ENCODE measurements around the gene GSS.
"Not testable (repeated sequence)": the region's sequence is repeated elsewhere in the genome, so short reads cannot be mapped to it uniquely, and the experiment has no call there.

GSS gene

GRCh38 chr20:34916774-34917354, 38.7 kb downstream of the GSS start:
- H3K27me3 ChIP-seq (ENCODE audit: low read depth, low read length) = no peaks in the 10 kb centered on the region
- peaks cover 24 to 27% of the 10 kb centered on the region in 2 donors for H3K36me3 ChIP-seq (ENCODE audit: control insufficient read depth in 1 of 2, insufficient read depth in 2 of 2, low read length in 2 of 2)
- H3K4me3 ChIP-seq (ENCODE audit: low read depth in 1 of 2, low read length in 2 of 2) = no peak overlapping the region
- no peaks in the 10 kb centered on the region for H3K9me3 ChIP-seq (ENCODE audit: control insufficient read depth in 1 of 2, low read length in 2 of 2)
- H3K27ac ChIP-seq (ENCODE audit: low read length) = peak overlapping the region; percentile 63
- H3K4me1 ChIP-seq (ENCODE audit: control insufficient read depth in 1 of 2, insufficient read depth in 2 of 2, low read length in 2 of 2) = no peaks in the 10 kb centered on the region

- Histone ChIP-seq H3K9me3 (ENCODE audit: control insufficient read depth in 1 of 2, low read length in 2 of 2) (no peaks in the 10 kb centered on the region), H3K4me3 (ENCODE audit: low read depth in 1 of 2, low read length in 2 of 2) (no peak overlapping the region), H3K4me1 (ENCODE audit: control insufficient read depth in 1 of 2, insufficient read depth in 2 of 2, low read length in 2 of 2) (no peaks in the 10 kb centered on the region), H3K27ac (ENCODE audit: low read length) (peak overlapping the region; percentile 5), H3K36me3 (ENCODE audit: control insufficient read depth in 1 of 2, insufficient read depth in 2 of 2, low read length in 2 of 2) (peaks cover 18 to 19% of the 10 kb centered on the region in 2 donors), H3K27me3 (ENCODE audit: low read depth, low read length) (no peaks in the 10 kb centered on the region)
Observed at GRCh38 chr20:34915749-34916455, 39.7 kb downstream of the GSS start.

- peaks cover 11 to 16% of the 10 kb centered on the region in 2 donors for H3K36me3 ChIP-seq (ENCODE audit: control insufficient read depth in 1 of 2, insufficient read depth in 2 of 2, low read length in 2 of 2)
- H3K4me3 ChIP-seq (ENCODE audit: low read depth in 1 of 2, low read length in 2 of 2) = no peak overlapping the region
- no peaks in the 10 kb centered on the region for H3K9me3 ChIP-seq (ENCODE audit: control insufficient read depth in 1 of 2, low read length in 2 of 2)
- H3K27ac ChIP-seq (ENCODE audit: low read length) = peak overlapping the region; percentile 12
- H3K4me1 ChIP-seq (ENCODE audit: control insufficient read depth in 1 of 2, insufficient read depth in 2 of 2, low read length in 2 of 2) = no peaks in the 10 kb centered on the region
- no peaks in the 10 kb centered on the region for H3K27me3 ChIP-seq (ENCODE audit: low read depth, low read length)
Observed at GRCh38 chr20:34915131-34915530, 40.5 kb downstream of the GSS start.

DNA sequence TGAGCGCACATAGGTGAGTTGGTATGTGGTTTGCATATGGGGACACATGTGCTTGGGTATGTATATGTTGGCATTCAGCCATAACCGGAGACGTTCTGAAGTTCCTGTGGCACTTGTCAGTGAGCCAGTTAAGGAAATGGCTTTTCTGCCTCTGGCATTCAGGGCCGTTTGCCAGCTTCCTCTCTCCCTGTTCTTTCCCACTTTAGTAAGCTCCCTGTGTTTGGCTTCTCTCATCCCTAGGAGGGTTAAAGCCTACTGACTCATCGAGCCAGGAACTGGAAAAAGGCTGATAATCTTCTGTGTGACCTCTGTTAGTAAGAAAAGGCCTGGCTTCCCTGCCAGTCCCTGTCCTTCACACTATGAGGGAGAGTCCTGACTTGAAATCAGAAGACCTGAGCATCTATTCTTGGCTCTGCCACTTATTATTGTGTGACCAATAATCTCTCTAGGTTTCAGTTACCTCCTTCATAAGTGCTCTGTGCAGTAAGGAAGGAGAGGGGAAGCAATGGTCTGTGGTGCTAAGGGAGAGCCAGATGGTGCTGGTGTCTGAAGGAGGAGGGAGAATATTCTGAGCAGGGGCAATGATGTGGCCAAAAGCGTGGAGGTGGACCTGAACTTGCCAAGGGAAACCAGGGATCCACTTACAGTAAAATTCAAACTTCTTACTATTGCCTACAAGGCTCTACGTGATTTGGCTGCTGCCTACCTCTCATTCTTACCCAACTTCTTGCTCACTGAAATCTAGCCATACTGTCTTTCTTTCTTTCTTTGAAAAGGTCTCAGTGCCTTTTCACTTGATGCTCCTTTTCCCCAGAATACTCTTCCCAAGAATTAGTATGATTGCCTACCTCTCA, 47.8 kb downstream of the GSS start:
- no peaks in the 10 kb centered on the region for H3K27me3 ChIP-seq (ENCODE audit: low read depth, low read length)
- no peak overlapping the region for H3K4me3 ChIP-seq (ENCODE audit: low read depth in 1 of 2, low read length in 2 of 2)
- no peaks in the 10 kb centered on the region for H3K36me3 ChIP-seq (ENCODE audit: control insufficient read depth in 1 of 2, insufficient read depth in 2 of 2, low read length in 2 of 2)
- peak overlapping the region; percentile 89 for H3K27ac ChIP-seq (ENCODE audit: low read length)
- H3K9me3 ChIP-seq (ENCODE audit: control insufficient read depth in 1 of 2, low read length in 2 of 2) = no peaks in the 10 kb centered on the region
- H3K4me1 ChIP-seq (ENCODE audit: control insufficient read depth in 1 of 2, insufficient read depth in 2 of 2, low read length in 2 of 2) = peaks cover 13 to 15% of the 10 kb centered on the region in 2 donors

DNA sequence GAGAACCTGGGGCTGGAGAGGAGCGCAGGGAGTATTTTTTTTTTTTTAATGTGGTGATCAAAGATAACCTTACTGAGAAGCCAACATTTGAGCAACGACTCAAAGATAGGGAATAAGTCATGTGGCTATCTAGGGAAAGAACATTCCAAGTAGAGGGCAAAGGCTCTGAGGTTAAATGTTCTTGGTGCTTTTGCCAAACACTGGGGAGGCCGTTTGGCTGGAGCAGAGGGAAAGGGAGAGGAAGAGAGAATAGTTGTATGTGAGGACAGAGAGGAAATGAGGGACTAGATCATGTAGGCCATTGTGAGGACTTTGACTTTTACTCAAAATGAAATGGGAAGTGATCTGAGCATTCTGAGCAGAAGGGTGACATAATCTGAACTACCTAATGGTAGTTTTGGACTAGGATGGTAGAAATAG, 51.4 kb downstream of the GSS start:
- H3K27ac ChIP-seq (ENCODE audit: low read length) = no peak overlapping the region
- peaks cover 13 to 15% of the 10 kb centered on the region in 2 donors for H3K4me1 ChIP-seq (ENCODE audit: control insufficient read depth in 1 of 2, insufficient read depth in 2 of 2, low read length in 2 of 2)
- no peak overlapping the region for H3K4me3 ChIP-seq (ENCODE audit: low read depth in 1 of 2, low read length in 2 of 2)
- H3K27me3 ChIP-seq (ENCODE audit: low read depth, low read length) = no peaks in the 10 kb centered on the region
- no peaks in the 10 kb centered on the region for H3K9me3 ChIP-seq (ENCODE audit: control insufficient read depth in 1 of 2, low read length in 2 of 2)
- peaks cover 0 to 5% of the 10 kb centered on the region in 2 donors for H3K36me3 ChIP-seq (ENCODE audit: control insufficient read depth in 1 of 2, insufficient read depth in 2 of 2, low read length in 2 of 2)

- not testable (repeated sequence) for H3K27ac ChIP-seq (ENCODE audit: low read length)
Observed at GRCh38 chr20:34898731-34899130, 56.9 kb downstream of the GSS start.

GRCh38 chr20:34898129-34898528, 57.5 kb downstream of the GSS start:
- not testable (repeated sequence) for H3K4me3 ChIP-seq (ENCODE audit: low read depth in 1 of 2, low read length in 2 of 2); H3K36me3 ChIP-seq (ENCODE audit: control insufficient read depth in 1 of 2, insufficient read depth in 2 of 2, low read length in 2 of 2); H3K27me3 ChIP-seq (ENCODE audit: low read depth, low read length); H3K9me3 ChIP-seq (ENCODE audit: control insufficient read depth in 1 of 2, low read length in 2 of 2); H3K27ac ChIP-seq (ENCODE audit: low read length)
- peaks cover 0 to 13% of the 10 kb centered on the region in 2 donors for H3K4me1 ChIP-seq (ENCODE audit: control insufficient read depth in 1 of 2, insufficient read depth in 2 of 2, low read length in 2 of 2)

More at GRCh38 chr20:34898731-34899130, 56.9 kb downstream of the GSS start:
- not testable (repeated sequence) for H3K4me3 ChIP-seq (ENCODE audit: low read depth in 1 of 2, low read length in 2 of 2); H3K27me3 ChIP-seq (ENCODE audit: low read depth, low read length); H3K36me3 ChIP-seq (ENCODE audit: control insufficient read depth in 1 of 2, insufficient read depth in 2 of 2, low read length in 2 of 2); H3K9me3 ChIP-seq (ENCODE audit: control insufficient read depth in 1 of 2, low read length in 2 of 2)
- H3K4me1 ChIP-seq (ENCODE audit: control insufficient read depth in 1 of 2, insufficient read depth in 2 of 2, low read length in 2 of 2) = peaks cover 4 to 13% of the 10 kb centered on the region in 2 donors

GRCh38 chr20:34896086-34896621, 59.5 kb downstream of the GSS start:
- Histone ChIP-seq H3K27me3 (ENCODE audit: low read depth, low read length) (no peaks in the 10 kb centered on the region), H3K4me1 (ENCODE audit: control insufficient read depth in 1 of 2, insufficient read depth in 2 of 2, low read length in 2 of 2) (peaks cover 0 to 13% of the 10 kb centered on the region in 2 donors), H3K27ac (ENCODE audit: low read length) (no peak overlapping the region), H3K9me3 (ENCODE audit: control insufficient read depth in 1 of 2, low read length in 2 of 2) (no peaks in the 10 kb centered on the region), H3K4me3 (ENCODE audit: low read depth in 1 of 2, low read length in 2 of 2) (no peak overlapping the region), H3K36me3 (ENCODE audit: control insufficient read depth in 1 of 2, insufficient read depth in 2 of 2, low read length in 2 of 2) (peaks cover 0 to under 1% of the 10 kb centered on the region in 2 donors)

DNA sequence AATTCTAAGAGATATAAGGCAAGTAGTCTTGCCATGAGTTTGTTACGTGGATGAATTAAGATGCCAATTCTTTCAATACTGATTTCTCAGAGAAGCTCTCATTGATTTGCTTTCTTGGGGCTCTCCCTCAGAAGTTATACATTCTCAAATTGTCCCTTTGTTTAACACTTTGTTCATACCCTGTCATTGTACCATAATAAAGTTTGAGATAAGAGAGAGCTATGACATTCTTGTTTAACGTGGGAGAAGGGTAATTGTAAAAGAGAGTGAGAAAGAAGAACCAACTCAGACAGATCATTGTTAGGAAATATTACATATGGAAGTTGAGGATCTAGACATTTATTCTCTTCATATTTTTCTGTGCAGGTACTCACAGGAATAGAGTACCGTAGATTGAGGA, 60.1 kb downstream of the GSS start:
- peaks cover 0 to 13% of the 10 kb centered on the region in 2 donors for H3K4me1 ChIP-seq (ENCODE audit: control insufficient read depth in 1 of 2, insufficient read depth in 2 of 2, low read length in 2 of 2)
- no peaks in the 10 kb centered on the region for H3K9me3 ChIP-seq (ENCODE audit: control insufficient read depth in 1 of 2, low read length in 2 of 2)
- H3K36me3 ChIP-seq (ENCODE audit: control insufficient read depth in 1 of 2, insufficient read depth in 2 of 2, low read length in 2 of 2) = no peaks in the 10 kb centered on the region
- no peak overlapping the region for H3K27ac ChIP-seq (ENCODE audit: low read length)
- H3K4me3 ChIP-seq (ENCODE audit: low read depth in 1 of 2, low read length in 2 of 2) = no peak overlapping the region
- no peaks in the 10 kb centered on the region for H3K27me3 ChIP-seq (ENCODE audit: low read depth, low read length)

DNA sequence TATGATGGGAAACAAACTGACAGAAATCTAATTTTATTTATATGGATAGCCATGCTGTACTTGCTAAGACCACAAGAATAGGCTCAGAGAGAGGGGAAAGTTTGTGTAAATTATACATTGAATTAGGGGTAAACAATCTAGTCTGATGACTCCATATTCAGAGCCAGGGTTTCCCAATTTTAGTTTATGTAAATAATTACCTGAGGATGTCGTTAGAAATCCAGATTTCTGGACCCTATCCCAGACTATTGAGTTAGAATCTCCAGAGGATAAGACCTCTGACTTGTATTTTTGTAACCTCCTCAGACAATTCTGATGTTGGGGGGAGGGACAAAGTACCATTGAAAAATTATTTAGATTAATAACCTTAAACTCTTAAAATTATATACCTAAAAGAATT, 60.9 kb downstream of the GSS start:
- Histone ChIP-seq H3K27ac (ENCODE audit: low read length) (no peak overlapping the region), H3K36me3 (ENCODE audit: control insufficient read depth in 1 of 2, insufficient read depth in 2 of 2, low read length in 2 of 2) (no peaks in the 10 kb centered on the region), H3K9me3 (ENCODE audit: control insufficient read depth in 1 of 2, low read length in 2 of 2) (no peaks in the 10 kb centered on the region), H3K4me3 (ENCODE audit: low read depth in 1 of 2, low read length in 2 of 2) (no peak overlapping the region), H3K27me3 (ENCODE audit: low read depth, low read length) (no peaks in the 10 kb centered on the region), H3K4me1 (ENCODE audit: control insufficient read depth in 1 of 2, insufficient read depth in 2 of 2, low read length in 2 of 2) (peaks cover 0 to 13% of the 10 kb centered on the region in 2 donors)

GRCh38 chr20:34892671-34893070, 62.9 kb downstream of the GSS start:
- Histone ChIP-seq H3K9me3 (ENCODE audit: control insufficient read depth in 1 of 2, low read length in 2 of 2) (no peaks in the 10 kb centered on the region), H3K27ac (ENCODE audit: low read length) (no peak overlapping the region), H3K36me3 (ENCODE audit: control insufficient read depth in 1 of 2, insufficient read depth in 2 of 2, low read length in 2 of 2) (peaks cover 0 to 5% of the 10 kb centered on the region in 2 donors), H3K4me3 (ENCODE audit: low read depth in 1 of 2, low read length in 2 of 2) (no peak overlapping the region), H3K4me1 (ENCODE audit: control insufficient read depth in 1 of 2, insufficient read depth in 2 of 2, low read length in 2 of 2) (peaks cover 0 to 13% of the 10 kb centered on the region in 2 donors), H3K27me3 (ENCODE audit: low read depth, low read length) (no peaks in the 10 kb centered on the region)

All from muscle layer of duodenum (tissue), 2 donors.